Measurements from ENCODE around the gene ZNRF3.
"Not testable (repeated sequence)": the region's sequence is repeated elsewhere in the genome, so short reads cannot be mapped to it uniquely, and the experiment has no call there.

ZNRF3 gene

DNA sequence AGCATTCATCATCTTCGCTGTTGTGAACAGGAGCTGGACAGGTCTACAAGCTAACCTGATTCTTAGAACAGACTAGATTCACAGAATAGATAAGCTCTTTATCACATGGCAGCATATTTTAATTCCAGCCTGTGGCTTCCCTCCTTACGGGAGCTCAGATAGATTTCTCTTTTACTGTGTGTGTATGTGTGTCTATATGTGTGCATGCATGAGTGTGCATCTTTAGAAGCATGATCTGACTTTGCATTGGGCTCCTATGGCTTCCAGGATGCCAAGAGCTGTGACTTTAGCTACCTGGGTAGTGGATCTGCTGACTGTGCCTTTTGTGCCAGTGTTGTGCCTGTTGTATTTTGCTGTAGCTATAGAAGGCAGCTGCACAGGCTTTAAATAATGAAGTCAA is 44.3 kb downstream of the ZNRF3 start:
- no peak for DNase-seq (ENCODE audit: insufficient read length, low spot score)

DNA sequence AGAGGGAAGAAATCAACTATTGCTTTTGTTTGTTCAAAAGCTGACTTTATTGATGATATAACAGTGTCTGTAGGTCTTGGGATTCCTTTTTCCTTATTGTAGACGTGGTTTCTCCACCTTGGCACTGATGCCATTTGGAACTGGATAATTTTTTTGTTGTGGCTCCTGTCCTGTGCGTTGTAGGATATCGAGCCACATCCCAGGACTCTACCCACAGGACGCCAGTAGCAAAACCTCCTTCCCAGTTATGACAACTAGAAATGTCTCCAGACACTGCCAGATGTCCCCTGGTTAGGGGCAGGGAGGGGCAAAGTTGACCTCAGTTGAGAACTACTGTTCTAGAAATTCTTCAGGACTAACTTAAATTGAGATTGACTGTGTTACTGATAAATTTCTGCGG is 45.8 kb downstream of the ZNRF3 start:
- DNase-seq (ENCODE audit: insufficient read length, low spot score) (no peak), FAIRE-seq (no peak)

More for the DNA sequence above, 44.3 kb downstream of the ZNRF3 start:
- no peak for FAIRE-seq

DNA sequence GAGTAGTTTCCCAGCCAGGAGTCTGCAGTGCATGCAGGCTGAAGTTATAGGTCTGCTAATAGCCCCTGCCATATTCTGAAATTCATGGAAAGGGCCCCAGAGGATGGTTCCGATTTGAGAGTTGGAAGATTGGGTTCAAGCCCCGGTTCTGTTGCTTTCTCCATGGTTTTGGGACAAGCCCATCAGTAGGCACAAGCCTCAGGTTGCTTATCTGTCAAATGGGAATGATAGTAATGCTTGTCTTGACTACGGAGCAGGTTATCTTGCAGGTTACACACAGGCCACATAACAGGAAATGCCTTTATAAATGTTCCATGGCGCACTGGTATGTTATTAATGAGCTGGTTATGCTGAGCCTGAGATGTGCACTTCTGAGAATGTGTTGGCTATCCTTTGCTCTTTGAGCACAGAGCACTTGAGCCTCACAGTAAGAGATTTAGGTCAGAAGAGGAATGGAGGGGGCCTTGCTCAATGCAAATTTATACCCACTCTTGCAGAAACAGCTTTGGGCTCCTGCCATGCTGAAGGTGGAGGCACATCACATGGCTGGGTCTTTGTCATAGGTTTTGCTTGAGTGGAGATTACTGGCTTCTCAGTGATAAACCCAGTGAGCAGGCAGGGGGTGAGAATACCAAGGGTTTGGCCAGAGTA is 47.1 kb downstream of the ZNRF3 start:
- DNase-seq (ENCODE audit: insufficient read length, low spot score): no peak
- no peak for FAIRE-seq

DNA sequence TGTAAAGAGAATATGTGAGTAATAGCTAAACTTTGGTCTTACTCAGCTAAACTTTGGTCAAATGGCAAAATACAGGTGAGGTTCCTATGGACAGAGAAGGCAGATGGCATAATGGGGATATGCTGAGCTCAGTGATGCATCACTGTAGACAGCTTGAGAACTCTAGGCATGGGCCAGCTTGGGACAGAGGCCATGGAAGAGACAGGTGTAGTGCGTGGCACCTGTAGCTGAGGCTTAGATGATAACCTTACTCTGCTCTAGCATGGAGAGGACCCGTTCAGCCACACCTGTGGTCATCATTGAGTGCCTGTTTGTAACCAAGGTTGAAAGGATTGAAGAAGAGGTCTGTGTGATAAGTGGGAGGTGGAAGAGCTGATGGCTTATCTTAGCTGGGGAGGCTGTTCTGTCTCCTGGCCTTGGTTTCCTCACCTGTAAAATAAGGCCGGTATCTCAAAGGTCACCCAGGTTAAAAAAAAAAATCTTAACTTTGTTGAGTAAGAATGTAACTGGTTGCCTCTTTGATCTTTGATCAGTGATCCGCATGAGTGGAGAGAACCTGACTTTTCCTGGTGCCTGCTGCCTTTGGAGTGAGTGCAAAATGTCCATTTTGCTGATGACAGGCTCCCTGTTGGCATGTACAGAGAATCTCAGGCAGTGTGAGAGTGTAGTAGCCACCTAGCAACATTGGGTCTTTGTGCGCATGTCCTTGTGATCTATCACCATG is 48.6 kb downstream of the ZNRF3 start:
- DNase-seq (ENCODE audit: insufficient read length, low spot score) (no peak), FAIRE-seq (no peak)

DNA sequence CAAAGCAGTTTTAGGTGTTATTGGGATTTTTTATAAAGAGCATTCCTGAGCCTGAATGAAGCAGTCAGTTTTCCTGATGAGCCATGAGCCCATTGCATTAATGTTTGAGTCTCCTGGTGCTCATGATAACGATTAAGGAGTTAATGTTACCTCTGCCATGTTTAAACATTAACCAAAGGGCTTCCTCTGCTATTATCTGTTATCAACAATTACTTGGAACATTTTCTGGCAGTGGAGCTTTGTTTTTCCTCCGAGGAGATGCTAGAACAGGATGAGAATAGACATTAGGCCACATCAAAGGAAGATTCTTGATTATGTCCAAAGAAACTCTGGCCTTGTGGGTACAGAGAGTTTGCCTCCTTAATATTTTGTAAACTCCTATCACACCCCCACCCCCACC is 49.9 kb downstream of the ZNRF3 start:
- DNase-seq (ENCODE audit: insufficient read length, low spot score) (no peak), FAIRE-seq (no peak)

DNA sequence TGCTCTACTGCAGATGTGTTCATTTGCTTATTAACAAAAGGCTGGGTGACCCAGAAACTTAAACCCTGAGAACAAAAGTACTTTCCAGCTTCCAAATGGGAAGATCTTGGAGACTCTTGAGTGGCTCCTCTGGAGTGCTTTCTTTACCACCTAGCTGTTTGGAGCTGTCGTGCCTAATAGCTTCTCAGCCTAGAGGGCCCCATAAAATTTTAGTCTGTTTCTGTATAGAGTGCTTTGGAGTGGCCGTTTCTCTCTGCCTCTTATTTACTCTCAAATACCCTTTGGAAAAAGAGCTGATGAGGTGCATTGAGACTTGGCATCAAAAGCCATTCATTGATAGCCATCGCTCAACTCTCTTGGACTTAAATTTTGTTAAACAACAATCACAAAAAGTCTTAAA is 50.7 kb downstream of the ZNRF3 start:
- FAIRE-seq: no peak
- DNase-seq (ENCODE audit: insufficient read length, low spot score): no peak

DNA sequence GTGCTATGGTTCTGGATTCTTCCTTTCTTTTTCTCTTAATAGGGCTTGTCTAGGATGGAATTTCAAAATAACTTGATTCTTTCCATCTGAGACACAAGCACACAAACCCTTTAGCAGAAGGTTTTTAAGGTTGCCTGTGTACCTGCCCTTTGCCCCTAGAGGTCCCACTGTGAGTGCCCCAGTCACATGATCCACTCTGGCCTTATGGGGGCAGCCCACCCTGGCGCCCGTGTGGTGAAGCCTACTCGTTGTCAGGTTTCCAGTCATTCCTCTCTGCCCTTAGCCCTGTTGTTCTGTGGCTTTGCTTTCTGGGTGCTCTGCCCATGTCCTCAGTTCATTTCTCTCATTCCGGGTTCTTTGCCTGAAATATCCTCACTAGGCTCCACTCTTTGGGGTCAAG is 51.8 kb downstream of the ZNRF3 start:
- DNase-seq (ENCODE audit: insufficient read length, low spot score) (no peak), FAIRE-seq (no peak)

DNA sequence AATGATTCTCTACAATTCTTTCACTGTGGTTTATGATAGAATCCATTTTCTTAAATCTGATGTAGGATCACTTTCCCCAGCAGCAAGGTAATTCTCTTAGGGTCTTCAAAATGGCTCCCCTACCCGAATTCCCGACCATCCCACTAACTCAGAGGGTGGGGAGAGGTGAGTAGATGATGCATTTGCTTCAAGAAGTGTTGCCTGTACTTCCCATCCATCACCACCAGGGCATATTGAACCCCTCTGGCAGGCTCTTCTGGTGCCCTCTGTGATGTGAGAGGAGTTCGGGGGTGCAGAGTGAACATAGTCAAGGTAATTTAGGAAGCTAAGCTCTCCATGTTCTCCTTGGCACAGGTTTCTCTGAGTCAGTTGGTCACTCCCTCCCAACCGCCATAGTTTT is 52.3 kb downstream of the ZNRF3 start:
- no peak for FAIRE-seq
- DNase-seq (ENCODE audit: insufficient read length, low spot score): no peak

DNA sequence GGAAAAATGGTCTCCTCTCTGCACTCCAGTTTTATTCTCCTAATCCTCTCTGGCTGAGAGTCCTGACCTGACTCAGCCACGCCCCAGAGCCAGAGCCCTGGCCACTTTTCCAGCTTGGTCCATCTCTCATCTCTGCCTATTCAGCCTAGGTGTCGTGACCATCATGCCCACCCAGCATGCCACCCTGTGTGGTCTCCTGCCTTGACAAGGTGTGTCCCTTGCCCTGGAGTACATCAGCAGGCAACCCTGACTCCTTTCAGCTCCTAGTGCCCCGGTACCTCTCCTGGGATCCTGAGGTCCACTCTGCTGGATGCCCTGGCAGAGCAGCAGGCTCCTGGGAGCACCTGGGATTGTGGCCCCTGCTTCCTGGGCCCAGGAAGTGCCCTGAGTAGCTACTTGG is 52.8 kb downstream of the ZNRF3 start:
- DNase-seq (ENCODE audit: insufficient read length, low spot score): no peak
- no peak for FAIRE-seq

DNA sequence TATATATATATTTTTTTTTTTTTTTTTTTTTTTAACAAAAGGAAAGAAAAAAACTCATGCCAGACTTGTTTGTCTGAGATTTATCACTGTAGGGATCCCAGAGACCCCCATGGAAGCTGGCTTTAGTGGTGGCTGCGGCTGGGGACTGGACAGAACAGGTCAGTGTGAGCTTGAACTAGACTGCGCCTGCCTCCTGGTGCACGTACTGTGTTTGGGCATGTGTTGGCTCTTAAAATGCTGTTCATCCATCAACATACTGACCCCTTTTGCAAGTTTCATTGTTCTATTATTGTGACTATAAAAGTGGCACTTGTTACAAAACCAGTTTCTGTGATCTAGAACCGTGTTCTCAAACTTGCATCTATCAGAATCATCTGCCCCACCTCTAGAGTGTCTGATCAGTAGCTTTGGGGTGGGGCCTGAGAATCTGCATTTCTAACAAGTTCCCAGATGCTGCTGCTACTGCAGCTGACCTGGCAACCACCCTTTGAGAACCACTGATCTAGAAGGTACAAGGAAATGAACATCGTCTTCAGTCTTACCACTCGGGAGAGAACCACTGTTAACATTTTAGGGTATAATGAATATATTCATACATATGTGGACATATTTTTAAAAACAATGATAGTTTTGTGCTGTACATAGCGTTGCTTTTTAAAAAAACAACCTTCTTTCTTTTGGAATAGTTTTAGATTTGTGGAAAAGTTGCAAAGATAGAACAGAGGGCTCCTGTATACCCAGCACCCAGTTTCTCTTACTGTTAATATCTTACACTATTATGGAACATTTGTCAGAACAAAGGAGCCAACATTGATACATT is 54.0 kb downstream of the ZNRF3 start:
- FAIRE-seq (no peak), DNase-seq (ENCODE audit: insufficient read length, low spot score) (no peak)

DNA sequence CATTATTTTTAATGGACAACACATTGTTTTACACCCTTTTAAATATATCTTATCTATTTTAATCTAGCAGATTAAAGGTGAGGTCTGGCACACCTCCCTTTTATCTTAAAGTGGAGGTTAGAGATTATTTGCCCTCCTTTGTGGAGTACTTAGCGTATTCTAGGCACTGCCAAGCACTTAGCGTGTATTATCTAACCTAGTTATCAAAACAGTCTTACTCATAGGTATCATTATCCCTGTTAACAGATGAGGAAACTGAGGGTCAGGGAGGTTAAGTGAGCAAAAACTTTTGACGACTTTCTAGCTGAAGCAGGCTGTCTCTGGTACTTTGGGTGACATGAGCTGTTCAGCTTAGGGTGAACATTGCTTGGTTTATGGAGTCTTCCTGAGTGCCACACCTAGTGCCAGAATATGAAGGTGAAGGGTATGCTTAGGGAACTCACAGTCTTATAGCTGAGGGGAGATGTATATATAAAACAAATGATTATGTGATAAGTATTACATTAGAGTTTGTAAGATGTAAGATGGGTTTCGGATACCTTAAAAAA is 55.0 kb downstream of the ZNRF3 start:
- DNase-seq (ENCODE audit: insufficient read length, low spot score): no peak
- no peak for FAIRE-seq

DNA sequence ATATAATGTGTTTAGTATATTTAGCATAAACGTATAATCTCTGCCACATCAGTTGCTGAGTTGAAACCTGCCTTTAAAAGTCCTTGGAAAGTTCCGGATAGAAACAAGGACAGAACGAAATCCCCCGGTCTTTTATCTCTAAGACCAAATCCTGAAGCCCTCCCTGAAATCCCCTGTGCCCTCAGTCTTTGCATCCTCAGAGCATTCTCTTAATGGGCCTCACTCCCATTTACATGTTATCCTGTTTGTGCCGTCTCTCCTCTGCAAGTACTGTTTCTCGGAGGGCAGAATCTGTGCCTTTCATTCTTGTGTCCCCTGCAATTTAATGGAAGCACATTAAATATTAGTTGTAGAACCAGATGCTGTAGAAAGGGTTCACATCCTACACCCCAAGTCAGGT is 56.0 kb downstream of the ZNRF3 start:
- DNase-seq (ENCODE audit: insufficient read length, low spot score) (no peak), FAIRE-seq (no peak)

DNA sequence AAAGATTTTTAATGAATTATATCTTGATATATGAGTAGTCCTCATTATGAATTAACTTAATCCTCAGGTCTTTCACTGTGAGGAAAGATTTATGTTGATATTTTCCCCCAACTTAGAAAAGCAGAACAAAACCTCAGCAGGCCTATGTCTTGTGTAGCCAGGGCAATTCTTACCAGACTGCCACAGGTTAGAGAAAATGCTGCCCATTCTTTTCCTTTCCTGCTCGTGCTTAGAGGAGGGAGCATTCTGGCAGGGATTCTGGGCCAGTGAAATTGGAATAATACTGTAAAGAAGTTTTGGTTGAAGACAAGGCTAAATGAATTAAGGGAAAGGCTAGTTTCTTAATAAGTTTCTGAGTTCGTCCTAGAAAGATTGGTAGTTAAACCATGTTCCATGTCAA is 56.6 kb downstream of the ZNRF3 start:
- FAIRE-seq: no peak
- DNase-seq (ENCODE audit: insufficient read length, low spot score): no peak

DNA sequence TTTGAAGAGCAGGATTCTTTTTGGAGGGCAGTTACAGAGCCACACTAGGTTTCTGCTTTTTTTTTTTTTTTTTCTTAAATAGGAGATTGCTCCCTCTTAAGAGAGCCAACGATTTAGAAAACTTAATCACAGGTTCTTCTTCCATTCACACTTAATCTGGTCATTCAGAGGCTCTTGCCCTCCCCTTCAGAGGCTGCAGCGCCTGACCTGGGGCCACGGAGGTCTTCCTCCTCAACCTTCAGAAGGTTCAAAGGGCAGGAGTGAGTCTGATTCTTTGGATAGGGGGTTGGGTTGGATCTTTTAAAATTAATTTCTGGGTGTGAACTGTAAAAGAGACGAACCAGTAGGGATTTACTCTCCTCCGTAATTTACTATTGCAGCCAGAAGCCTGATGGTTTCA is 57.1 kb downstream of the ZNRF3 start:
- no peak for FAIRE-seq
- no peak for DNase-seq (ENCODE audit: insufficient read length, low spot score)

DNA sequence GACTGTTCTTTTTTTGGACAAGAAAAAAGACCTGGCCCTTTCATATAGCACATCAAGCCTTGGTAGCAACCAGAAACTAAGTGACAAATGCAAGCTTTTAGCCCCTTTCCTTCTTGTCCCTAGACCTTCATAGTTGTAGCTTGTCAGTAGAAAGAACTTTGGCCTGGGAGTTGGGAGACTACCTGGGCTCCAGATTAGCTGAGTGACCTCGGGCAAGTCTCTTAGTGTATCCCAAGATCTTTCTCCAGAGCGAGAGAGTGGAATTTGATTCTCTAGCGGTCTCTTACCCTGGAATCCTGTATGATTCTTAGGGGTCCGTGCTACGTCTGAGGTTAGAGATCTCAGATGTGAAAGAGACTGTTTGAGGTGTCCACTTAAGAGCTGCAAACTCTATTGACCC is 59.0 kb downstream of the ZNRF3 start:
- no peak for DNase-seq (ENCODE audit: insufficient read length, low spot score)
- FAIRE-seq: no peak

DNA sequence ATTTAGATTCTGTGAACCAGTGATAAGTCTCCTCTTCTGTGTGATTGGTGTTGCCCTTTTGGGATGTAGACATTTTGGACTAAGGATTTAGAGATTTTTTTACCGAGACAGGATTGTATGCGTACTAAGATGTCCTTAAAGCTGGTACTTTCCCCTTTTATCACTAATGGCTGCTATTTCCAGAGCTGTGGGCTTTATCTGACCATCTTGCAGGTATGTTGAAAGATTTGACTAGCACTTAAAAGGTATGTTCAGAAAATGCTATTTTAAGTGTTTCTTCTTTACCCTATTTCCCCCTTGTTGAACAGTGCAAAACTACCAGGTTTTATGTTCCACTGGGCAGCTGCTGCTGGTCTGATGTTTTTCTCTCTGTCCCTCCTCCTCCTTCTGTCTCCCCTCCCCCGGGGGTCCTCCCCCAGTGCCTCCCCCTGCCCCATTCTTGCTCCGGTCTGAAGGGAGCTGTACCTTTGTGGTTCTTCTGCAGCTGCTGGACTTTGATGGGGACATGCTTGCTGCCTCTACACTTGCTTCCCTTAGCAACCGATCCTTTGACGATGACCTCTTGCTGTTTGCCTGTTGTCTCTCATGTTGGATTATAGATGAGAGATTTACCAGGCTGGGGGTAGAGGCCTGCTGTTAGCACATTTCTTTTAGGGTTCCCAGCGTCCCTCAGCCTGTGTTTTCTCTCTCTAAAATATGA is 59.6 kb downstream of the ZNRF3 start:
- DNase-seq (ENCODE audit: insufficient read length, low spot score): no peak
- FAIRE-seq: no peak

DNA sequence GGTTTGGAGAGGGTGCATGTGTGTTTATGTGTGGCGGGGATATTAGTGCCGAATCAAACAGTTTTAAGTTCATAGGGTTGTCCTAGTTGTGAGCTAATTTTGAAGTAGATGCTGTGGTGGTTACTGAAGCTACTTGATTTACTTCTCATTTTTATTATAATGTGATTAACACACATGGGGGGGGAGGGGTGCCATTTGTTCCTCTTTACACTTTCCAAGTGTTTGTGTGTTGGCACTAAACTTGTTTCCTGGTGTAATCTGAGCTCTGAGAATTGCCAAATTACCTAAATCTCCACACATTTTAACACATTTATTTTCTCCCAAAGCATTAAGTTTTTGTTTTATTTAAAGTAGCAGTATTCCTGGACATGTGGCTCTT is 60.1 kb downstream of the ZNRF3 start:
- no peak for DNase-seq (ENCODE audit: insufficient read length, low spot score)

DNA sequence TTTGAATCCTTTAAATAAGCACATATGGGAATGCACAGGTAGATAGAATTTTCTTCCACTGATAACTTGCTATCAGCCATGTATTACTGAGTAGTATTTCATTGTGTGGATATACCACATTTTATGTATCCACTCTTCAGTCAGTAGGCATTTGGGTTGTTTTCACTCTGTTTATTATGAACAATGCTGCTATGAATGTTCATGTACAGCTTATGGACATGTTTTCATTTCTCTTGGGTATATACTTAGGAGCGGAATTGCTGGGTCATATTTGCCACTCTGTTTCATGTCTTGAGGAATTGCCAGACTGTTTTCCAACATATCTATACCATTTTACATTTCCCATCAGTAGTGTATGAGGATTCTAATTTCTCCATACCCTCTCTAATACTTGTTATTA is 63.8 kb downstream of the ZNRF3 start:
- FAIRE-seq (no peak), DNase-seq (ENCODE audit: insufficient read length, low spot score) (no peak)

More for the DNA sequence above, 60.1 kb downstream of the ZNRF3 start:
- no peak for FAIRE-seq

DNA sequence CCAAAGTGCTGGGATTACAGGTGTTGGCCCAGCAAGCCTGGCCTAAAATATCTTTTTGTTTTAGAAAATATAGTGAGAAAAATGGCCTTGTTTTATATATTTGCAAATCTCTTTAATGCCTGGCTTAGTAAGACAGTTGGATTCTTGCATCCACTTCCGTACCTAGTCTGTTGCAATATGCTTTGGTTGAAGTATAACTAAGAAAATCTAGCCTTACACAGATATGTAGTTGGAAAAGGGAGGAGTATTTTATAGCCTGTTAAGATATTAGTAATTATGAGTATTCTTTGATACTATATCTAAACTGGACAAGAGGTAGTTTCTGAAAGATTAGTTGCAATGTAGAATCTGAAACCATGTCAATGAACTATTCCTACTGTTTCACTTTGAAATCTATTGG is 65.1 kb downstream of the ZNRF3 start:
- no peak for DNase-seq (ENCODE audit: insufficient read length, low spot score)
- no peak for FAIRE-seq

DNA sequence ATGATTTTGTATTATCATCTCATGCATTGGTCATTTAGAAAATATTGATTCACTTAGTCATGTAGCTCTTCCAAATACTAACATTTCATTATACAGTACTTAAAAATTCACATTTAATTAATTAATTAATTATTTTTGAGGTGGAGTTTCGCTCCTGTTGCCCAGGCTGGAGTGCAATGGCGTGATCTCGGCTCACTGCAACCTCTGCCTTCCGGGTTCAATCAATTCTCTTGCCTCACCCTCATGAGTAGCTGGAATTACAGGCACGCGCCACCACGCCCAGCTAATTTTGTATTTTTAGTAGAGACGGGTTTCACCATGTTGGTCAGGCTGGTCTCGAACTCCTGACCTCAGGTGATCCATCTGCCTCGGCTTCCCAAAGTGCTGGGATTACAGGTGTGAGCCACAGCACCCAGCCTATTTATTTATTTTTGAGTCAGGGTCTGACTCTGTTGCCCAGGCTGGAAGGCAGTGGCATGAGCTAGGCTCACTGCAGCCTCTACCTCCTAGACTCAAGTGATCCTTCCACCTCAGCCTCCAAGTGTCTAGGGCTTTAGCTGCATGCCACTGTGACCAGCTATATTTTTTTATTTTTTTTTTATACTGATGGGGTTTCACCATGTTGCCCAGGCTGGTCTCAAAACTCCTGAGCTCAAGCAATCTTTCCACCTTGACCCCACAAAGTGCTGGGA is 65.6 kb downstream of the ZNRF3 start:
- DNase-seq (ENCODE audit: insufficient read length, low spot score); FAIRE-seq: not testable (repeated sequence)

Data from HTR-8/SVneo (cell line).